A549 (cell line): ENCODE measurements around the gene P4HB. TPM values are rescaled to one million over a fixed set of nuclear protein-coding genes. Genes with fewer than 3 reads are reported as not detected.
A peak's percentile ranks its signal among the peaks of the same experiment; 100 is the strongest.

ENCODE experiments used
- ATAC-seq, 2 experiments: fragments of 200-7000 bp in 1 of 2; fragments of >200 bp in 1 of 2; cut with Nextera tagmentation in 1 of 2; cut with Tn5 transposase in 1 of 2; 3 replicates each; pipeline versions ENCODE4 v1.8.0 to v1.9.1; 2018 to 2020; ENCODE audit warnings: mild to moderate bottlenecking in 1 of 2, moderate library complexity in 1 of 2
- CTCF ChIA-PET: fragments of 300-600 bp; sonication (Branson Sonifier 250); formaldehyde crosslinking; extraction: SDS; loops from one replicate; lab custom pipeline; 2021; ENCODE audit warnings: antibody characterized with exemption, inconsistent platforms; lab: Yijun Ruan, JAX
- POLR2A ChIA-PET: fragments of 350-600 bp; formaldehyde crosslinking; extraction: SDS; loops from one replicate; lab custom pipeline; 2021; ENCODE audit warnings: antibody characterized with exemption, inconsistent platforms; lab: Yijun Ruan, JAX
- DNase-seq, 2 experiments: peaks; one replicate each; pipeline versions ENCODE4 v3.0.0 to v3.0.0-alpha.2; 2011 to 2016; ENCODE audit warnings: low read depth in 1 of 2, low spot score in 1 of 2
- FAIRE-seq: peaks from 2 replicates; lab custom pipeline; 2011; peaks lifted over from hg19 to GRCh38; lab: Jason Lieb, UNC
- H3K27ac ChIP-seq, 2 experiments: fragments of >200 bp; sonication (Bioruptor Twin); formaldehyde crosslinking; 3 replicates each; pipeline ENCODE4 v1.5.1; 2016 to 2017
- H3K4me1 ChIP-seq: fragments of >200 bp; sonication (Bioruptor Twin); formaldehyde crosslinking; 3 replicates; pipeline ENCODE4 v1.6.1; 2016
- H3K4me2 ChIP-seq: fragments of >200 bp; sonication (Bioruptor Twin); formaldehyde crosslinking; 3 replicates; pipeline ENCODE4 v1.6.1; 2016
- H3K4me3 ChIP-seq: fragments of >200 bp; sonication (Bioruptor Twin); formaldehyde crosslinking; 3 replicates; pipeline ENCODE4 v1.5.1; 2016
- H3K9me3 ChIP-seq: fragments of >200 bp; sonication (Bioruptor Twin); formaldehyde crosslinking; 3 replicates; pipeline ENCODE4 v1.6.1; 2016
- BHLHE40 ChIP-seq: IDR thresholded peaks from 2 replicates; pipeline ENCODE4 v1.6.1; 2012; ENCODE audit warnings: low read depth, low read length, inconsistent platforms
- CHD2 ChIP-seq: fragments of 150-350 bp; IDR thresholded peaks from 2 replicates; pipeline ENCODE4 v1.6.1; 2014; ENCODE audit warnings: low read length; ENCODE audit not compliant: partially characterized antibody
- CHD4 ChIP-seq: fragments of 200-600 bp; sonication (generic); IDR thresholded peaks from 2 replicates; pipeline ENCODE4 v1.6.1; 2016; ENCODE audit warnings: antibody characterized with exemption, mild to moderate bottlenecking, borderline replicate concordance
- EHMT2 ChIP-seq: fragments of 200-600 bp; sonication (generic); IDR thresholded peaks from 2 replicates; pipeline ENCODE4 v1.6.1; 2016; ENCODE audit warnings: antibody characterized with exemption, low read depth, mild to moderate bottlenecking, moderate library complexity
- EP300 ChIP-seq, 2 experiments: fragments of >200 bp; sonication (Bioruptor Twin); formaldehyde crosslinking; IDR thresholded peaks; 2 replicates in 1 of 2; 3 replicates in 1 of 2; pipeline ENCODE4 v1.6.1; 2016 to 2017
- ESRRA ChIP-seq: fragments of 150-350 bp; IDR thresholded peaks from 2 replicates; pipeline ENCODE4 v1.6.1; 2014; ENCODE audit warnings: mild to moderate bottlenecking, low read length, borderline replicate concordance
- FOSB ChIP-seq: fragments of 250-450 bp; sonication (Bioruptor Pico); IDR thresholded peaks from 2 replicates; pipeline ENCODE4 v1.5.0; 2020; ENCODE audit warnings: mild to moderate bottlenecking, moderate library complexity
- FOXS1 ChIP-seq: fragments of 250-450 bp; sonication (Bioruptor Pico); IDR thresholded peaks from 2 replicates; pipeline ENCODE4 v1.5.0; 2020; ENCODE audit warnings: mild to moderate bottlenecking, moderate library complexity
- HEYL ChIP-seq: fragments of 250-450 bp; sonication (Bioruptor Pico); IDR thresholded peaks from 2 replicates; pipeline ENCODE4 v1.8.0; 2021; ENCODE audit warnings: mild to moderate bottlenecking, moderate library complexity
- MAZ ChIP-seq: fragments of 150-350 bp; IDR thresholded peaks from 2 replicates; pipeline ENCODE4 v1.6.1; 2014; ENCODE audit warnings: antibody characterized with exemption, low read depth, low read length, borderline replicate concordance
- MYC ChIP-seq: IDR thresholded peaks from 2 replicates; pipeline ENCODE4 v1.6.1; 2012; ENCODE audit warnings: mild to moderate bottlenecking, inconsistent platforms, low read length, improper control_type of control experiment, borderline replicate concordance
- NFE2L2 ChIP-seq: fragments of 150-350 bp; conservative IDR thresholded peaks from 2 replicates; pipeline ENCODE4 v1.6.1; 2014; ENCODE audit warnings: low read length
- RNF2 ChIP-seq: fragments of 200-600 bp; sonication (generic); IDR thresholded peaks from 2 replicates; pipeline ENCODE4 v1.6.1; 2016; ENCODE audit warnings: low read depth, mild to moderate bottlenecking, antibody characterized with exemption, moderate library complexity, borderline replicate concordance
- SMC3 ChIP-seq: fragments of >200 bp; sonication (Bioruptor Twin); formaldehyde crosslinking; IDR thresholded peaks from 3 replicates; pipeline ENCODE4 v1.6.1; 2018; ENCODE audit warnings: inconsistent platforms
- ZC3H11A ChIP-seq: fragments of 450-650 bp; IDR thresholded peaks from 2 replicates; pipeline ENCODE4 v1.6.1; 2014; ENCODE audit warnings: antibody characterized with exemption, mild to moderate bottlenecking
- WGBS: methylation state at CpG from one replicate; pipeline ENCODE4 v1.1.6; 2017; ENCODE audit errors: missing lambda C conversion rate; 5-methylcytosine and 5-hydroxymethylcytosine counted together
- polyA plus RNA-seq, 4 experiments: library from polyadenylated mRNA; depleted of rRNA in 3 of 4; stranded (reverse); fragments of >200 nt; fragmentation: RNase III in 1 of 4; extraction: RNeasy Plus Mini Kit Qiagen cat#74134 plus additional on column Dnase treatment in 1 of 4; gene quantifications; 2 replicates in 3 of 4; 3 replicates in 1 of 4; pipeline ENCODE4 v1.2.3, GENCODE V29; 2011 to 2017
- TF ChIP-seq, protein P1 (sequence below): IDR thresholded peaks from 2 replicates; pipeline ENCODE4 v1.6.1; 2012; ENCODE audit warnings: low read depth, borderline replicate concordance
- TF ChIP-seq, protein P2 (sequence below): fragments of 450-650 bp; IDR thresholded peaks from 2 replicates; pipeline ENCODE4 v1.6.1; 2014; ENCODE audit warnings: antibody characterized with exemption
- TF ChIP-seq, protein P3 (sequence below): fragments of >200 bp; sonication (Bioruptor Twin); formaldehyde crosslinking; IDR thresholded peaks from 2 replicates; pipeline ENCODE4 v1.6.1; 2016
- TF ChIP-seq, protein P4 (sequence below): fragments of 200-600 bp; sonication (generic); IDR thresholded peaks from 2 replicates; pipeline ENCODE4 v1.6.1; 2016; ENCODE audit warnings: antibody characterized with exemption, mild to moderate bottlenecking, moderate library complexity

The P4HB gene
- polyA plus RNA-seq, 2 of the 4 experiments (the other 2 are of a cell fraction) = 102 to 622 TPM

GRCh38 chr17:81831563-81831956 lies 28.8 kb downstream of the P4HB start:
- Histone ChIP-seq H3K9me3 (no peaks in the 10 kb centered on the region), H3K4me2 (peak overlapping the region; percentile 99), H3K4me3 (no peak overlapping the region), H3K4me1 (peaks cover 21% of the 10 kb centered on the region; the same call in 2 of the 3 replicates), H3K27ac (peak overlapping the region in 1 of 2 experiments; percentile 93; a peak in 3 of 6 replicates)
- 96% methylated on average over 7 of the region's 7 CpGs for WGBS
- ATAC-seq (no peak), DNase-seq (no peak), FAIRE-seq (no peak)
- TF ChIP-seq MYC (no peak), RNF2 (no peak), BHLHE40 (no peak), EP300 (IDR thresholded peaks at IDR 0.05) (no peak), ZC3H11A (no peak), FOSB (CRISPR knock-in tag) (no peak), NFE2L2 (no peak), FOXS1 (CRISPR knock-in tag) (no peak), CHD2 (no peak)
- TF ChIP-seq, protein P1, sequence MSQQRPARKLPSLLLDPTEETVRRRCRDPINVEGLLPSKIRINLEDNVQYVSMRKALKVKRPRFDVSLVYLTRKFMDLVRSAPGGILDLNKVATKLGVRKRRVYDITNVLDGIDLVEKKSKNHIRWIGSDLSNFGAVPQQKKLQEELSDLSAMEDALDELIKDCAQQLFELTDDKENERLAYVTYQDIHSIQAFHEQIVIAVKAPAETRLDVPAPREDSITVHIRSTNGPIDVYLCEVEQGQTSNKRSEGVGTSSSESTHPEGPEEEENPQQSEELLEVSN = no peak
- CTCF ChIA-PET = interaction anchor here (1.9 kb wide), 1 partner anchor 10 kb away, joined by 5 read pairs; no protein-coding TSS in a partner anchor
- POLR2A ChIA-PET = interaction anchor here (0.6 to 0.8 kb wide), 3 partner anchors 33 to 114 kb away, joined by 3 to 5 read pairs (median 5); no protein-coding TSS in a partner anchor

GRCh38 chr17:81829858-81830257 lies 30.5 kb downstream of the P4HB start:
- Histone ChIP-seq H3K9me3 (no peaks in the 10 kb centered on the region), H3K4me1 (peaks cover 21% of the 10 kb centered on the region; the same call in 2 of the 3 replicates), H3K4me2 (no peak overlapping the region), H3K27ac (no peak overlapping the region), H3K4me3 (no peak overlapping the region)
- 90% methylated on average over 3 of the region's 6 CpGs for WGBS
- ATAC-seq = no peak
- no peak for TF ChIP-seq HEYL (CRISPR knock-in tag)
- TF ChIP-seq, protein P2, sequence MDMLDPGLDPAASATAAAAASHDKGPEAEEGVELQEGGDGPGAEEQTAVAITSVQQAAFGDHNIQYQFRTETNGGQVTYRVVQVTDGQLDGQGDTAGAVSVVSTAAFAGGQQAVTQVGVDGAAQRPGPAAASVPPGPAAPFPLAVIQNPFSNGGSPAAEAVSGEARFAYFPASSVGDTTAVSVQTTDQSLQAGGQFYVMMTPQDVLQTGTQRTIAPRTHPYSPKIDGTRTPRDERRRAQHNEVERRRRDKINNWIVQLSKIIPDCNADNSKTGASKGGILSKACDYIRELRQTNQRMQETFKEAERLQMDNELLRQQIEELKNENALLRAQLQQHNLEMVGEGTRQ = no peak
- TF ChIP-seq ESRRA = no peak
- TF ChIP-seq MAZ = no peak
- TF ChIP-seq, protein P3, sequence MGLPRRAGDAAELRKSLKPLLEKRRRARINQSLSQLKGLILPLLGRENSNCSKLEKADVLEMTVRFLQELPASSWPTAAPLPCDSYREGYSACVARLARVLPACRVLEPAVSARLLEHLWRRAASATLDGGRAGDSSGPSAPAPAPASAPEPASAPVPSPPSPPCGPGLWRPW = no peak
- TF ChIP-seq SMC3 = no peak
- no peak for TF ChIP-seq MYC
- no peak for TF ChIP-seq EHMT2
- no peak for TF ChIP-seq FOXS1 (CRISPR knock-in tag)
- TF ChIP-seq ZC3H11A = no peak
- TF ChIP-seq, protein P4, sequence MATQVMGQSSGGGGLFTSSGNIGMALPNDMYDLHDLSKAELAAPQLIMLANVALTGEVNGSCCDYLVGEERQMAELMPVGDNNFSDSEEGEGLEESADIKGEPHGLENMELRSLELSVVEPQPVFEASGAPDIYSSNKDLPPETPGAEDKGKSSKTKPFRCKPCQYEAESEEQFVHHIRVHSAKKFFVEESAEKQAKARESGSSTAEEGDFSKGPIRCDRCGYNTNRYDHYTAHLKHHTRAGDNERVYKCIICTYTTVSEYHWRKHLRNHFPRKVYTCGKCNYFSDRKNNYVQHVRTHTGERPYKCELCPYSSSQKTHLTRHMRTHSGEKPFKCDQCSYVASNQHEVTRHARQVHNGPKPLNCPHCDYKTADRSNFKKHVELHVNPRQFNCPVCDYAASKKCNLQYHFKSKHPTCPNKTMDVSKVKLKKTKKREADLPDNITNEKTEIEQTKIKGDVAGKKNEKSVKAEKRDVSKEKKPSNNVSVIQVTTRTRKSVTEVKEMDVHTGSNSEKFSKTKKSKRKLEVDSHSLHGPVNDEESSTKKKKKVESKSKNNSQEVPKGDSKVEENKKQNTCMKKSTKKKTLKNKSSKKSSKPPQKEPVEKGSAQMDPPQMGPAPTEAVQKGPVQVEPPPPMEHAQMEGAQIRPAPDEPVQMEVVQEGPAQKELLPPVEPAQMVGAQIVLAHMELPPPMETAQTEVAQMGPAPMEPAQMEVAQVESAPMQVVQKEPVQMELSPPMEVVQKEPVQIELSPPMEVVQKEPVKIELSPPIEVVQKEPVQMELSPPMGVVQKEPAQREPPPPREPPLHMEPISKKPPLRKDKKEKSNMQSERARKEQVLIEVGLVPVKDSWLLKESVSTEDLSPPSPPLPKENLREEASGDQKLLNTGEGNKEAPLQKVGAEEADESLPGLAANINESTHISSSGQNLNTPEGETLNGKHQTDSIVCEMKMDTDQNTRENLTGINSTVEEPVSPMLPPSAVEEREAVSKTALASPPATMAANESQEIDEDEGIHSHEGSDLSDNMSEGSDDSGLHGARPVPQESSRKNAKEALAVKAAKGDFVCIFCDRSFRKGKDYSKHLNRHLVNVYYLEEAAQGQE = no peak
- TF ChIP-seq CHD4 = no peak
- FAIRE-seq = no peak
- POLR2A ChIA-PET = no interaction called here
- no peak for DNase-seq
- CTCF ChIA-PET = interaction anchor here (1.0 to 2.3 kb wide), 3 partner anchors 8 to 96 kb away, joined by 3 to 5 read pairs (median 5); no protein-coding TSS in a partner anchor
